Measurements from ENCODE around the gene KRTAP5-4.
"Not testable (repeated sequence)": the region's sequence is repeated elsewhere in the genome, so short reads cannot be mapped to it uniquely, and the experiment has no call there.

Gene KRTAP5-4

GRCh38 chr11:1581976-1582375, 40.0 kb downstream of the KRTAP5-4 start:
- no peak for DNase-seq (ENCODE audit: low read depth)

GRCh38 chr11:1576825-1577224, 45.1 kb downstream of the KRTAP5-4 start:
- TF ChIP-seq CTCF (IDR thresholded peaks at IDR 0.05; ENCODE audit: control insufficient read depth, insufficient read depth, low read depth, low read length, missing control alignments) = no peak
- no peak for DNase-seq (ENCODE audit: low read depth)
- H3K4me3 ChIP-seq (ENCODE audit: control insufficient read depth, low read depth, low read length) = no peak overlapping the region

More at GRCh38 chr11:1581976-1582375, 40.0 kb downstream of the KRTAP5-4 start:
- H3K4me3 ChIP-seq (ENCODE audit: control insufficient read depth, low read depth, low read length) = no peak overlapping the region
- TF ChIP-seq CTCF (IDR thresholded peaks at IDR 0.05; ENCODE audit: control insufficient read depth, insufficient read depth, low read depth, low read length, missing control alignments) = no peak

GRCh38 chr11:1575756-1576155, 46.2 kb downstream of the KRTAP5-4 start:
- DNase-seq (ENCODE audit: low read depth); H3K4me3 ChIP-seq (ENCODE audit: control insufficient read depth, low read depth, low read length): not testable (repeated sequence)

GRCh38 chr11:1574933-1575242, 47.0 kb downstream of the KRTAP5-4 start:
- H3K4me3 ChIP-seq (ENCODE audit: control insufficient read depth, low read depth, low read length) = no peak overlapping the region
- DNase-seq (ENCODE audit: low read depth) = no peak
- no peak for TF ChIP-seq CTCF (IDR thresholded peaks at IDR 0.05; ENCODE audit: control insufficient read depth, insufficient read depth, low read depth, low read length, missing control alignments)

GRCh38 chr11:1574238-1574932, 47.6 kb downstream of the KRTAP5-4 start:
- H3K4me3 ChIP-seq (ENCODE audit: control insufficient read depth, low read depth, low read length) = no peak overlapping the region
- DNase-seq (ENCODE audit: low read depth) = no peak
- peak; percentile 62 for TF ChIP-seq CTCF (IDR thresholded peaks at IDR 0.05; ENCODE audit: control insufficient read depth, insufficient read depth, low read depth, low read length, missing control alignments)

GRCh38 chr11:1573903-1574237, 48.1 kb downstream of the KRTAP5-4 start:
- no peak for DNase-seq (ENCODE audit: low read depth)

More at GRCh38 chr11:1573903-1574237, 48.1 kb downstream of the KRTAP5-4 start:
- no peak overlapping the region for H3K4me3 ChIP-seq (ENCODE audit: control insufficient read depth, low read depth, low read length)
- no peak for TF ChIP-seq CTCF (IDR thresholded peaks at IDR 0.05; ENCODE audit: control insufficient read depth, insufficient read depth, low read depth, low read length, missing control alignments)

Data from AG09309 (cell line).